Tibial nerve (tissue), 4 donors: ENCODE results near the gene EFCAB5.

Experiments
- EP300 ChIP-seq, 2 donors: sonication (generic); formaldehyde crosslinking; IDR thresholded peaks; one replicate each; pipeline ENCODE4 v1.6.1; 2017; ENCODE audit warnings: antibody characterized with exemption in 2 of 2, mild to moderate bottlenecking in 1 of 2
- TF ChIP-seq, protein P1 (sequence below), 5 experiments: fragments of 200-600 bp in 3 of 5; fragments of 450-650 bp in 2 of 5; sonication (generic) in 3 of 5; IDR thresholded peaks; one replicate each; pipeline ENCODE4 v1.5.1; 2016 to 2019; ENCODE audit warnings: antibody characterized with exemption in 5 of 5, mild to moderate bottlenecking in 3 of 5, moderate library complexity in 2 of 5

DNA sequence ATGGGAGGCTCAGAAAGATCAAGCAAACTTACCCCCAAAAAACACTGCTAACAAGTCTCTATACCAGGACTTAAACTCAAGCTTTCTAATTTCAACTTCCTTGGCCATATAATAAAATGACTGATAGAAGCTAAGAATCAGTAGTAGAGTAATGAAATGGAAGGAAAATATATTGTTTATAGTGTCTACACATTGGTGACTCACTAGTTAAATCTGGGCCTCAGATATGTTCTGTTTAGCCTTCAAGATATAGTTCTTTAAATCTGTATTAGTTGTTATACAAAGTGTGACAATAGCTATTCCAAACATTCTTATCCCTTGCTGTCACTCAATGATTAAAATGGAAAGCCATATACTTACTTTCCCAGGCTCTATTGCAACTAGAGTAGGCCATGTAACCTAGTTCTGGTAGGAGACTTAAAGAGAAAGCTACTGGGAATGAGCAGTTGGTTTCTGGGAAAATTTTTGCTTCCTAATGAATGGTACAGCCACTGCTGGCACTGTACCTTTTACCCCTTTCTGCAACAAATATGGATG lies 29.7 kb upstream of the EFCAB5 start:
- TF ChIP-seq, protein P1, sequence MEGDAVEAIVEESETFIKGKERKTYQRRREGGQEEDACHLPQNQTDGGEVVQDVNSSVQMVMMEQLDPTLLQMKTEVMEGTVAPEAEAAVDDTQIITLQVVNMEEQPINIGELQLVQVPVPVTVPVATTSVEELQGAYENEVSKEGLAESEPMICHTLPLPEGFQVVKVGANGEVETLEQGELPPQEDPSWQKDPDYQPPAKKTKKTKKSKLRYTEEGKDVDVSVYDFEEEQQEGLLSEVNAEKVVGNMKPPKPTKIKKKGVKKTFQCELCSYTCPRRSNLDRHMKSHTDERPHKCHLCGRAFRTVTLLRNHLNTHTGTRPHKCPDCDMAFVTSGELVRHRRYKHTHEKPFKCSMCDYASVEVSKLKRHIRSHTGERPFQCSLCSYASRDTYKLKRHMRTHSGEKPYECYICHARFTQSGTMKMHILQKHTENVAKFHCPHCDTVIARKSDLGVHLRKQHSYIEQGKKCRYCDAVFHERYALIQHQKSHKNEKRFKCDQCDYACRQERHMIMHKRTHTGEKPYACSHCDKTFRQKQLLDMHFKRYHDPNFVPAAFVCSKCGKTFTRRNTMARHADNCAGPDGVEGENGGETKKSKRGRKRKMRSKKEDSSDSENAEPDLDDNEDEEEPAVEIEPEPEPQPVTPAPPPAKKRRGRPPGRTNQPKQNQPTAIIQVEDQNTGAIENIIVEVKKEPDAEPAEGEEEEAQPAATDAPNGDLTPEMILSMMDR (IDR thresholded peaks at IDR 0.05) = no peak
- TF ChIP-seq EP300 (IDR thresholded peaks at IDR 0.05) = no peak
